Peyer's patch (tissue), 4 donors: ENCODE results near the gene FNBP1L.

ENCODE experiments used
- CTCF ChIP-seq, 6 experiments: fragments of 450-650 bp in 4 of 6; fragments of 200-600 bp in 2 of 6; sonication (generic) in 1 of 6; IDR thresholded peaks; one replicate each; pipeline ENCODE4 v1.5.1; 2017 to 2019; ENCODE audit warnings: antibody characterized with exemption in 6 of 6, mild to moderate bottlenecking in 3 of 6, moderate library complexity in 1 of 6
- POLR2A ChIP-seq, 2 donors: fragments of 450-650 bp; IDR thresholded peaks; one replicate each; pipeline ENCODE4 v1.5.1; 2017; ENCODE audit warnings: antibody characterized with exemption in 2 of 2, mild to moderate bottlenecking in 2 of 2, moderate library complexity in 2 of 2

GRCh38 chr1:93489756-93490155 is 41.8 kb downstream of the FNBP1L start:
- TF ChIP-seq CTCF (IDR thresholded peaks at IDR 0.05) = no peak
- TF ChIP-seq POLR2A (IDR thresholded peaks at IDR 0.05) = no peak
